Lung (tissue), 12 donors: ENCODE results near the gene ZMPSTE24. TPM values are rescaled to one million over a fixed set of nuclear protein-coding genes. Genes with fewer than 3 reads are reported as not detected.

Source experiments
- ATAC-seq: fragments of 200-7000 bp; cut with Tn5 transposase; one replicate; pipeline ENCODE4 v1.9.1; 2020; ENCODE audit warnings: moderate number of reproducible peaks; ENCODE audit not compliant: insufficient read depth, low FRiP score
- DNase-seq, 3 donors: peaks; one replicate each; pipeline ENCODE4 v3.0.0-alpha.2; 2013 to 2017
- H3K27ac ChIP-seq, 2 donors: one replicate each; pipeline ENCODE4 v1.5.1; 2013; ENCODE audit warnings: mild to moderate bottlenecking in 2 of 2, moderate library complexity in 2 of 2, control low read depth in 1 of 2, inconsistent platforms in 1 of 2, low read depth in 1 of 2, low read length in 1 of 2
- H3K27me3 ChIP-seq, 3 donors: one replicate each; pipeline ENCODE4 v1.5.1; 2013; ENCODE audit warnings: low read length in 2 of 3; ENCODE audit not compliant: control insufficient read depth in 3 of 3, insufficient read depth in 3 of 3
- H3K36me3 ChIP-seq, 4 donors: one replicate each; pipeline ENCODE4 v1.5.1; 2013; ENCODE audit warnings: low read length in 4 of 4, mild to moderate bottlenecking in 1 of 4, moderate library complexity in 1 of 4; ENCODE audit not compliant: control insufficient read depth in 4 of 4, insufficient read depth in 4 of 4
- H3K4me1 ChIP-seq, 5 donors: one replicate each; pipeline ENCODE4 v1.5.1; 2013; ENCODE audit warnings: low read length in 5 of 5, mild to moderate bottlenecking in 2 of 5, moderate library complexity in 1 of 5; ENCODE audit not compliant: control insufficient read depth in 5 of 5, insufficient read depth in 5 of 5
- H3K4me3 ChIP-seq: one replicate; pipeline ENCODE4 v1.5.1; 2013; ENCODE audit warnings: mild to moderate bottlenecking, control low read depth, moderate library complexity
- H3K9ac ChIP-seq, 2 donors: one replicate each; pipeline ENCODE4 v1.5.1; 2013; ENCODE audit warnings: low read length in 2 of 2, control low read depth in 1 of 2; ENCODE audit not compliant: insufficient read depth in 1 of 2
- H3K9me3 ChIP-seq, 4 donors: one replicate each; pipeline ENCODE4 v1.5.1; 2013; ENCODE audit warnings: low read length in 3 of 4, mild to moderate bottlenecking in 1 of 4, moderate library complexity in 1 of 4; ENCODE audit not compliant: control insufficient read depth in 4 of 4, insufficient read depth in 3 of 4
- WGBS, 2 donors: extraction: QIAGEN DNeasy Blood & Tissue Kit; methylation state at CpG; one replicate each; pipeline ENCODE4 v1.1.7; 2013; 5-methylcytosine and 5-hydroxymethylcytosine counted together
- polyA plus RNA-seq, 2 donors: library from polyadenylated mRNA; stranded (reverse); fragments of 200-250 nt; gene quantifications; one replicate each; pipeline ENCODE4 v1.2.1, GENCODE V29; 2013
- total RNA-seq, 2 donors: library from RNA; depleted of rRNA in 1 of 2; stranded (reverse); fragments of >200 nt in 1 of 2; gene quantifications; one replicate each; pipeline ENCODE4 v1.2.1, GENCODE V29; 2014 to 2021
- TF ChIP-seq, protein P1 (sequence below): IDR thresholded peaks from 2 replicates; pipeline ENCODE4 v1.5.1; 2012; ENCODE audit warnings: mild to moderate bottlenecking; ENCODE audit errors: control extremely low read depth, extremely low read depth
- donor health status: control.
- donor health status: control.
- donor health status: Bipolar disorder and iron deficiency.
- donor health status: healthy.
- donor health status: DM: yes; HTN: yes; CAD: no.

Gene ZMPSTE24
- total and polyA plus RNA-seq, 4 donors, result 17.2 to 41.8 (median 35.3) TPM

GRCh38 chr1:40310983-40311642, 53.1 kb downstream of the ZMPSTE24 start:
- TF ChIP-seq, protein P1, sequence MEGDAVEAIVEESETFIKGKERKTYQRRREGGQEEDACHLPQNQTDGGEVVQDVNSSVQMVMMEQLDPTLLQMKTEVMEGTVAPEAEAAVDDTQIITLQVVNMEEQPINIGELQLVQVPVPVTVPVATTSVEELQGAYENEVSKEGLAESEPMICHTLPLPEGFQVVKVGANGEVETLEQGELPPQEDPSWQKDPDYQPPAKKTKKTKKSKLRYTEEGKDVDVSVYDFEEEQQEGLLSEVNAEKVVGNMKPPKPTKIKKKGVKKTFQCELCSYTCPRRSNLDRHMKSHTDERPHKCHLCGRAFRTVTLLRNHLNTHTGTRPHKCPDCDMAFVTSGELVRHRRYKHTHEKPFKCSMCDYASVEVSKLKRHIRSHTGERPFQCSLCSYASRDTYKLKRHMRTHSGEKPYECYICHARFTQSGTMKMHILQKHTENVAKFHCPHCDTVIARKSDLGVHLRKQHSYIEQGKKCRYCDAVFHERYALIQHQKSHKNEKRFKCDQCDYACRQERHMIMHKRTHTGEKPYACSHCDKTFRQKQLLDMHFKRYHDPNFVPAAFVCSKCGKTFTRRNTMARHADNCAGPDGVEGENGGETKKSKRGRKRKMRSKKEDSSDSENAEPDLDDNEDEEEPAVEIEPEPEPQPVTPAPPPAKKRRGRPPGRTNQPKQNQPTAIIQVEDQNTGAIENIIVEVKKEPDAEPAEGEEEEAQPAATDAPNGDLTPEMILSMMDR, result no peak
- Histone ChIP-seq H3K4me1 (peaks cover 0 to 48% (median 14%) of the 10 kb centered on the region in 5 donors), H3K9me3 (no peaks in the 10 kb centered on the region), H3K36me3 (no peaks in the 10 kb centered on the region), H3K9ac (no peak overlapping the region), H3K27me3 (peaks cover 0 to 5% (median 4%) of the 10 kb centered on the region in 3 donors), H3K27ac (no peak overlapping the region), H3K4me3 (no peak overlapping the region)
- 88 to 89% methylated on average over 20 to 22 of the region's 22 CpGs for WGBS, 2 donors
- no peak for DNase-seq
- no peak for ATAC-seq

- 93 to 95% methylated on average over 5 of the region's 5 CpGs for WGBS, 2 donors
- no peak for DNase-seq
- TF ChIP-seq, protein P1, result no peak
- Histone ChIP-seq H3K4me3 (no peak overlapping the region), H3K36me3 (no peaks in the 10 kb centered on the region), H3K27me3 (peaks cover 0 to 6% (median 4%) of the 10 kb centered on the region in 3 donors), H3K9me3 (no peaks in the 10 kb centered on the region), H3K27ac (no peak overlapping the region), H3K4me1 (peaks cover 0 to 53% (median 14%) of the 10 kb centered on the region in 5 donors), H3K9ac (no peak overlapping the region)
- no peak for ATAC-seq
These were observed 53.7 kb downstream of the ZMPSTE24 start for GRCh38 chr1:40311692-40312091.

GRCh38 chr1:40312238-40313205, 54.5 kb downstream of the ZMPSTE24 start:
- Histone ChIP-seq H3K27ac (no peak overlapping the region), H3K9me3 (no peaks in the 10 kb centered on the region), H3K4me3 (no peak overlapping the region), H3K4me1 (peaks cover 0 to 52% (median 13%) of the 10 kb centered on the region in 5 donors), H3K27me3 (peaks cover 0 to 13% (median 9%) of the 10 kb centered on the region in 3 donors), H3K9ac (no peak overlapping the region), H3K36me3 (no peaks in the 10 kb centered on the region)
- DNase-seq (peak in 1 of 3 donors; percentile 12), ATAC-seq (no peak)
- TF ChIP-seq, protein P1, result no peak
- WGBS, 2 donors, result 33 to 47% methylated on average over 10 of the region's 10 CpGs
